GM12891 (cell line): Measurements from ENCODE around the gene CTNNA3.

Source experiments
- POLR2A ChIP-seq: IDR thresholded peaks from 2 replicates; pipeline ENCODE4 v1.6.1; 2011; ENCODE audit warnings: low read depth, low read length, control low read depth
- TAF1 ChIP-seq: IDR thresholded peaks from 2 replicates; pipeline ENCODE4 v1.6.1; 2011; ENCODE audit warnings: low read depth, low read length, control low read depth

DNA sequence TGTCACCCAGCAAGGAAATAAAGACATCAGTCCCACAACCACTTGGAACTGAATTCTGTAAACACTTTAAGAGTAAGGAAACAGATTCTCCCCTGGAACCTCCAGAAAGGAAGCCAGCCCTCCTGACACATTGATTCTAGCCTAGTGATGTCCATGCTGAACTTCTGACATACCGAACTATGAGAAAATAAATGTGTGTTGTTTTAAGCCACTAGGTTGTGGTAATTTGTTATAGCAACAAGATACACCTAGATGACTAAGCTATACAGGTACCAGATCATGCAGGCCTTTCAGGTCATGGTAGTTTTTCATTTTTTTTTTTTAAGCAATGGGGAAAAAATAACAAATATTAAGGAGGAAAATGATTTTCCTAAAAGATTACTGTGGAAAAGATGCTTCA, 807.8 kb downstream of the CTNNA3 start:
- TF ChIP-seq TAF1 (no peak), POLR2A (no peak)
